Measurements from ENCODE around the gene CLCN7.

CLCN7 gene

DNA sequence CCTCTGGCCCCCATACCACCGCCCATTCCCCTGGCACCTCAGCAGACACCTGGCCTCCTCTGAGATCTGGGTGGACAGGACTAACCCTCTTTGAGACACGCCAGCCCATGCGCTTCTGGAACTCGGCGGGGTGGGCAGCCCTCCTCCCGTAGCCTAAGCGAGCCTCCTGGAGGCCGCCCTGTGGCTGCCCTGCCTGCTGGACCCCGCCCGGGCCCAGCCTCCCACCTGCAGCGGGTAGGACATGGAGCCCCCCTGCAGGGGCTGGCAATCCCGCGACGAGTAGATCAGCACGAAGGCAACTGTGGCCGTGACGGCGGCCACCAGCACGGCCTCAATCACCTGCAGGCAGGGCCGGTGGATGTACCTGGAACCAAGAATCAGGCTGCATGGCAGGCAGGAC is 22.3 kb downstream of the CLCN7 start:
- H3K27ac ChIP-seq: no peak overlapping the region
- TF ChIP-seq CTCF (IDR thresholded peaks at IDR 0.05) (no peak), ZFX (IDR thresholded peaks at IDR 0.05; ENCODE audit: borderline replicate concordance) (no peak)

DNA sequence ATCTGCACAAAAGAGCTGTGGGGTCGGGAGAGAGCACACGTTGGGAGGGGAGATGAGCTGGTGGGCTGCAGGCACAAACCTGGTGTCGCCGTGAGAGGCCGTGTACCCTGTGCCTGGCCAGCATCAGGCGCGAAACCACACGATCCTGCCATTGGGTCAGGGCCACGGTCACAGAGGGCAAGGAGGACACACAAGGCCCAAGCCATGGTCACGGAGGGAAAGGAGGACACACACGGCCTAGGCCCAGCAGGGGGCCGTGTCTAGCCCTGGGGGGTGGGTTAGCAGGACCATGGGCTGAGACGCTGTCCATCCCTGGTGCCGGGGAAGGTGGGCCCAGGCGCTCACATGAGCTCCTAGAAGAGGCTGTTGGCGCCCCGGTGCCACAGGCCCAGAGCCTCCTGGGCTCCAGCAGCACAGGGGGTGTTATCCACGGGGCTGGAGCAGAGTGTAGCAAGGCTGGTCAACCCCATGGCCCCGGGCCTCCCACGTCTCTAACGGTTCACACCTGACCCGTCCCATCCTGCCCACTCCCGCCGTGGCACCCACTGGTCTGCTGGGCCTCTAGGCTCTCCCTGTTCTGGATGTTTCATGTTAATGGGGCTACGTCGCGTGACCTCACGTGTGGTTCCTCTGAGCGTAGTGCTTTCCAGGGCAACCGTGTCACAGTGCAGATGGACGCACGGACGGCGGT is 23.0 kb downstream of the CLCN7 start:
- H3K27ac ChIP-seq: no peak overlapping the region
- no peak for TF ChIP-seq ZFX (IDR thresholded peaks at IDR 0.05; ENCODE audit: borderline replicate concordance)
- no peak for TF ChIP-seq CTCF (IDR thresholded peaks at IDR 0.05)

GRCh38 chr16:1450841-1451240 is 24.0 kb downstream of the CLCN7 start:
- no peak overlapping the region for H3K27ac ChIP-seq

GRCh38 chr16:1450218-1450617 is 24.6 kb downstream of the CLCN7 start:
- TF ChIP-seq CTCF (IDR thresholded peaks at IDR 0.05) (peak; percentile 34; the same call in 1 of the 2 replicates), ZFX (IDR thresholded peaks at IDR 0.05; ENCODE audit: borderline replicate concordance) (no peak)
- H3K27ac ChIP-seq: no peak overlapping the region

More at GRCh38 chr16:1450841-1451240, 24.0 kb downstream of the CLCN7 start:
- no peak for TF ChIP-seq ZFX (IDR thresholded peaks at IDR 0.05; ENCODE audit: borderline replicate concordance)
- no peak for TF ChIP-seq CTCF (IDR thresholded peaks at IDR 0.05)

DNA sequence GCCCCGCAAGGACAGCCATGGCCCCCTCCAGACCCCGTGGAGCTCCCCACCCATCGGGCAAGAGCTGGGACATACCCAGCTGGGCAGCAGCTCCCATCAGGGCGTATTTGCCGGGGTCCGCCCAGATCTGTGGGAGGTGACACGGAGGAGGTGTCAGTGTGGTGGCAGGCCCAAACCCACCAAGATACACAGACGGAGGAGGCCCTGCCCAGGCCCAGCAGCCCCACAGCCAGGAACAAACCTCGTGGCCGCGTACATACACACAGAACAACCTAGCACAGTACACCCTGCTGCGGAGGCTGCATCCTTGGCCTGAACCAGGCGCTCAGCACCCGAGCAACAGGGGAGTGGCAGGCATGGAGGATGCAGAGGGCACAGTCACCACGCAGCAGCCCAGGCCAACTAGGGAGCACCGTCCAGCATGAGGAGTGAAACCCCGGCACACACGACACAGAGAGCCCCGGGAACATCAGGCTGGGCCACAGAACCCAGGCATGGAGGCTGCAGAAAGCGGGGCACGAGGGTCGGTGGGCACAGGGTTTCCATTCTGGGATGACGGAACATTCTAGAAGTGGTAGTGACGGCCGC is 25.5 kb downstream of the CLCN7 start:
- TF ChIP-seq ZFX (IDR thresholded peaks at IDR 0.05; ENCODE audit: borderline replicate concordance) (no peak), CTCF (IDR thresholded peaks at IDR 0.05) (no peak)
- H3K27ac ChIP-seq: no peak overlapping the region

- no peak overlapping the region for H3K27ac ChIP-seq
- no peak for TF ChIP-seq CTCF (IDR thresholded peaks at IDR 0.05)
- TF ChIP-seq ZFX (IDR thresholded peaks at IDR 0.05; ENCODE audit: borderline replicate concordance): no peak
Observed at GRCh38 chr16:1448536-1449116, 26.2 kb downstream of the CLCN7 start.

DNA sequence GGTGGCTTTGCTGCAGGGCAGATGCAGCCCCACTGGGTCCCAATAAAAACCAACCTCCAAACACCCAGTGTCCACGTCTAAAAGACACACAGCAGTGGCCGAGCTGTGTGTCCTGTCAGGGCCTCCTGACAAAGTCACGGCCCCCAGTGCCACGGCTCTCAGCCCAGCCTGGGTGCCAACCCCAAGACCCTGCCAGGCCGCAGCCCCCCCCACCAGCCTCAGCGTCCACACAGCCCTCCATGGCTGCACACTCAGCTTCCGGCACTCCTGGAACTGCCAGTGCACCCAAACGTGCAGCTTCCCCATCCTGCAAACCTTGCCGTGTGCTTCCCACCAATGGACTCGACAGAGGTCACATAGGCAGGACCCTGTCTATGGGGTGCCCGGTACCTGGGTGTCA is 26.9 kb downstream of the CLCN7 start:
- TF ChIP-seq CTCF (IDR thresholded peaks at IDR 0.05) (no peak), ZFX (IDR thresholded peaks at IDR 0.05; ENCODE audit: borderline replicate concordance) (no peak)
- H3K27ac ChIP-seq: no peak overlapping the region
